NCI-H1694 treated with DMSO at 0.1 percent for 48 hours (cell line): ENCODE measurements around the gene UBE2F.
A peak's percentile ranks its signal among the peaks of the same experiment; 100 is the strongest.
"Not testable (repeated sequence)": the region's sequence is repeated elsewhere in the genome, so short reads cannot be mapped to it uniquely, and the experiment has no call there.

ENCODE experiments used
- DNase-seq: peaks from one replicate; lab custom pipeline; 2025; lab: John Stamatoyannopoulos, UW

Gene UBE2F

DNA sequence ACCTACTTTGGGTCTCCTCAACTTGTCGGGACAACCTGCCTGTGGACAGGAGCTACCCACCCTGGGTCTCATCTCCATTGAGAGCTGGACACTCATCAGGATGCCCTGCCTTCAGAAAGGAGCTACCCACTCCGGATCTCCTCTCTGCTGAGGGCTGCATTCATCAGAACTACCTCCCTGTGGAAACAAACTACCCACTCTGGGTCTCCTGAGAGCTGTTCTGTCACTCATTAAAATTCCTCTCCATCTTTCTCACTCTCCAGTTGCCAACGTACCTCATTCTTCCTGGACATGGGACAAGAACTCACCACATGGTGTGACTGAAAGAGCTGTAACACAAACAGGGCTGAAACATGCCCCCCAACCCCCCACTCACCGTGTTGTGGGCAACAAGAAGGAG lies 22.5 kb upstream of the UBE2F start:
- DNase-seq = no peak

GRCh38 chr2:237946423-237946822 lies 20.4 kb upstream of the UBE2F start:
- no peak for DNase-seq

DNA sequence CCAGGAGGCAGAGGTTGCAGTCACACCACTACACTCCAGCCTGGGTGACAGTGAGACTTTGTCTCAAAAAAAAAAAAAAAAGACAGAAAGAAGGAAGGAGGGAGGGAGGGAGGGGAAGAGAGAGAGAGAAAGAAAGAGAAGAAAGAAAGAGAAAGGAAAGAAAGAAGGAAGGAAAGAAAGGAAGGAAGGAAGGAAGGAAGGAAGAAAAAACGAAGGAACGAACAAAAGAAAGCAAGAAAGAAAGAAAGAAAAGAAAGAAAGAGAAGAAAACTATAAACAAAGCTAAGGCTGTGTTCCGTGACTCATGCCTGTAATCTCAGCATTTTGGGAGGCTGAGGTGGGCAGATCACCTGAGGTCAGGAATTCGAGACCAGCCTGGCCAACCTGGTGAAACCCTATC lies 15.5 kb upstream of the UBE2F start:
- DNase-seq = not testable (repeated sequence)

DNA sequence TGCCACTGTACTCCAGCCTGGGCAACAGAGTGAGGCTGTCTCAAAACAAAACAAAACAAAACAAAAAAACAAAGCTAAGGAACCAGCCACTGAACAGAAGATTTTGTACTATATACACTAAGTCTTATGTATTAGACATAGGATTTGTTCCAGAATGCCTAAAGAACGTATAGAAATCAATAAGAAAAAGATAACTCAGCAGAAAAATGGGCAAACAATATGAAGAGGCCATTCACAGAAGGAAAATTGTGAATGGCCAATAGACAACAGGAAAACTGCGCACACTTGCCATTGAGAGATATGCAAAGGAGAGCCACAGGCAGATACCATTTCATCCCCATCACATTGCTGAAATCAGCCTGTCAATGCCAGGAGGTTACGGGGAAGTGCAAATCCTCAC lies 14.9 kb upstream of the UBE2F start:
- no peak for DNase-seq

GRCh38 chr2:237952851-237953250 lies 14.0 kb upstream of the UBE2F start:
- no peak for DNase-seq

GRCh38 chr2:237955640-237956401 lies 11.0 kb upstream of the UBE2F start:
- no peak for DNase-seq

- no peak for DNase-seq
Observed at GRCh38 chr2:237956402-237956736, 10.4 kb upstream of the UBE2F start.

- no peak for DNase-seq
Observed at GRCh38 chr2:237961637-237962036, 5.2 kb upstream of the UBE2F start.

GRCh38 chr2:237962432-237963084 lies 4.3 kb upstream of the UBE2F start:
- no peak for DNase-seq

DNA sequence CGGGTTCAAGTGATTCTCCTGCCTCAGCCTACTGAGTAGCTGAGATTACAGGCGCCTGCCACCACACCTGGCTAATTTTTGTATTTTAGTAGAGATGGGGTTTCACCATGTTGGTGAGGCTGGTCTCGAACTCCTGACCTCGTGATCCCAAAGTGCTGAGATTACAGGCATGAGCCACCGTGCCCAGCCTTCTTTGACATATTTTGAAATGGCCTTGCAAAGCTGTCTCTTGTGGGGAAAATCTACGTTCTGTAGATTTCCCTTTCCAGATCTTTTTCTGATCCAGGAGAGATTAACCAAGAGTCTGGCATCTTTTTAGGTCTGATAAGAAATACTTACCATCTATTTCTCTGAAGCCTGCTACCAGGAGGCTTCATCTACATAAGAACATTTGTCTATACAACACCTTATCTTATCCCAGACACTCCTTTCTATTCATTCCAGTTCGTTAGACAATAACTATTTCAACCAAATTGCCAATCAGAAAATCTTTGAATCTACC lies 3.3 kb upstream of the UBE2F start:
- not testable (repeated sequence) for DNase-seq

GRCh38 chr2:237964194-237964577 lies 2.6 kb upstream of the UBE2F start:
- no peak for DNase-seq

- DNase-seq = no peak
Observed at GRCh38 chr2:237964578-237965404, 2.0 kb upstream of the UBE2F start.

- DNase-seq = not testable (repeated sequence)
Observed at GRCh38 chr2:237965844-237966243, 970 bp upstream of the UBE2F start.

- no peak for DNase-seq
Observed at GRCh38 chr2:237966250-237966564, 607 bp upstream of the UBE2F start.

- no peak for DNase-seq
Observed at GRCh38 chr2:237967463-237967951, 693 bp downstream of the UBE2F start.

DNA sequence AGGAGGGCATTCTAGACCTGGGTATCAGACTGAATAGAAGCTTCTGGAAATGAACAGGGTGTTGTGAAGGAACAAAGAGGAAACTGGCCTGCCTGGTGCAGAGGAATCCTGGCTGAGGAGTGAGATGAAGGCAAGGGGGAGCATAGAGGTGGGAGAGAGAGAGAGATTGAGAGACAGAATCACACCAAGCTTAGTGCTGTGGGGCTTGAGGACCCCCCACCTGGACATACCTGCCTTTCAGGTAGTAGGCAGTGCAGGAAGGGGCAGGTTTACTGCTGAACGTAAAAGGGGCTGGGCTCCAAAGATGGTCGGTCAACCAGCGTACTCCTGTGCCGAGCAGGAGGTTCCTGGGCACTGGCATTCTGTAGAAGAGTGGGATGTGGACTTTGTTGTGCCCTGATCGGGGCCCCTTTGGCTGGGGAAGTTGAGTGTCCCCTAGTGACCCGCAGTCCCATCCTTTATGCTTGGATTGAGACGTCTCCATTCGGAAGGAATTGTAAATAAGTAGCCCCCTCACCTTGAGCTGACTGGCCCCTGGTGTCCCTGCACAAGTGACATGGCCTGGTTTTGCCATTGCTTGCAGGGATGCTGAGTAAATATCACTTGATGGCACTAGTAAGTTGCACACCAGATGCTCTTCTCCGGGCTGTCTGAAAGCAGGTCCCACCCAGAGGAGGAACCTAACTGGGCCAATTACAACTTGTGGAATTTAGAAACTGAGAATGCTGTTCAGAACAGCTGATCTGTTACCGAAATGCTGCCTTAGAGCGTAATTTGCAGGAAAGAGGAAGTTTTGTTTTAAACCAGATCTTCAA lies 1.4 kb downstream of the UBE2F start:
- peak; percentile 51 for DNase-seq

- DNase-seq = peak; percentile 13
Observed at GRCh38 chr2:237971661-237972060, 4.8 kb downstream of the UBE2F start.

GRCh38 chr2:237972211-237972610 lies 5.4 kb downstream of the UBE2F start:
- DNase-seq = no peak

DNA sequence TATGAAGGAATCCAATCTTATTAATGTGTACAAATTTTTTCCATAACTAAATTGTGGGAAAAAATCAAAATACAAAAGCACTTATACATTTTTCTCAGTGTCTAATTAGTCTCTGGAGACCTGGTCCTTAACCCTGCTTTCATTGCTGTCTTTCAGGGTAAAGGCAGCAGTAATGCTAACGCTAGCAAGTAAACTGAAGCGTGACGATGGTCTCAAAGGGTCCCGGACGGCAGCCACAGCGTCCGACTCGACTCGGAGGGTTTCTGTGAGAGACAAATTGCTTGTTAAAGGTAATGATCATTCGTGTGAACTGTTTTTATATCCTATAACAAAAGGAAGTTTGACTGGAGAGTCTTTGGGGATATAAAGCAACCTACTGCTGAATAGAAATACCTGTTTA lies 6.1 kb downstream of the UBE2F start:
- no peak for DNase-seq

- no peak for DNase-seq
Observed at GRCh38 chr2:237977380-237977779, 10.6 kb downstream of the UBE2F start.

DNA sequence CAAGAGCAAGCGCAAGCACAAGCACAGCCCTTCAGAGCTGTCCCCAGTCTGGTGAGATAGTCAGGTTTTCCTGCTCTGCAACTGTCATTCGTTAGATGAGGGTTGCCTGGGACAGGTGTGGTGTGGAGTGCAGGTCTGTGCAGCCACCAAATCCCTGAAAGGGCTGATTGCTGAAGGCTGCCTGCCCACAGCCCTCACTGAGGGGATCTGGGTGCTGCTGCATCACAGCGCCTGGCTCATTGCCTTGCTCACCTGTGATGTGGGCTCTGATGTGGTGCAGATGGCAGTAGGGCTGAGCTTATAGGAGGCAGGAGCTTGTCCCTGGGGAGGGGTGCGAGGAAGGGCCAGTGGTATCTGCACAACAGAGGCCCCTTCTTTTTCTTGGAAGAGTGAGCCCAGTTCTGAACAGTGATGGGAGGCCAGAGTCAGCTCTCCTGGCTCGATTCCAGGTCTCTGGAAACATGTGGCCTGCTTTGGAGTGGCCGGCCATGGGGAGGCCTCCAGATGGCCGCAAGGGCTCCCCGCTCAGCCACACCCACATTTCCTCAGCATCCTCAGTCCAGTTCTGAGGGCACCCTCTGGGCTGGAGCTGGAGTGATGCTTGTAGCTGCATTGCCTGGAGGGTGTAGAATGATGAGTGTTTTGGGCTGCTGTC lies 11.4 kb downstream of the UBE2F start:
- DNase-seq = no peak
